Mammary epithelial cell (primary cell): ENCODE data around the gene LGALS9.

Source experiments
- CTCF ChIP-seq, 2 donors: IDR thresholded peaks in 1 of 2; conservative IDR thresholded peaks in 1 of 2; 2 replicates each; pipeline ENCODE4 v1.5.1; 2011 to 2012; ENCODE audit warnings: inconsistent platforms in 2 of 2, low read length in 2 of 2, mild to moderate bottlenecking in 2 of 2, control low read depth in 1 of 2, low read depth in 1 of 2; ENCODE audit not compliant: insufficient read depth in 1 of 2; ENCODE audit errors: extremely low read depth in 1 of 2
- EZH2 ChIP-seq: IDR thresholded peaks from 2 replicates; pipeline ENCODE4 v1.6.1; 2012; ENCODE audit warnings: low read length, inconsistent platforms, borderline replicate concordance

- no peak for TF ChIP-seq CTCF (conservative IDR thresholded peaks at IDR 0.05 in 1 of 2, IDR thresholded peaks at IDR 0.05 in 1 of 2; ENCODE audit: extremely low read depth in 1 of 2, insufficient read depth in 1 of 2, low read depth in 1 of 2, low read length in 2 of 2)
- TF ChIP-seq EZH2: no peak
Observed at GRCh38 chr17:27640790-27641189, 9.8 kb downstream of the LGALS9 start.
